Progenitor cell of endocrine pancreas (in vitro differentiated cells): ENCODE measurements around the gene SQSTM1. TPM values are rescaled to one million over a fixed set of nuclear protein-coding genes. Genes with fewer than 3 reads are reported as not detected.
A peak's percentile ranks its signal among the peaks of the same experiment; 100 is the strongest.

ENCODE experiments used
- DNase-seq: peaks from one replicate; pipeline ENCODE4 v3.0.0; 2021; ENCODE audit warnings: low spot score; ENCODE audit not compliant: unreplicated experiment
- H3K27ac Mint-ChIP-seq: 2 replicates; pipeline ENCODE4 v1.8.0; 2021; ENCODE audit warnings: mild to moderate bottlenecking, moderate library complexity, mixed read lengths
- H3K27me3 Mint-ChIP-seq: 2 replicates; pipeline ENCODE4 v1.8.0; 2021; ENCODE audit warnings: mixed read lengths
- H3K36me3 Mint-ChIP-seq: 2 replicates; pipeline ENCODE4 v1.8.0; 2022; ENCODE audit warnings: mixed read lengths; ENCODE audit not compliant: insufficient read depth
- H3K4me1 Mint-ChIP-seq: 2 replicates; pipeline ENCODE4 v1.8.0; 2021; ENCODE audit warnings: low read depth, mixed read lengths
- H3K4me3 Mint-ChIP-seq: 2 replicates; pipeline ENCODE4 v1.8.0; 2021; ENCODE audit warnings: low read depth, mild to moderate bottlenecking, moderate library complexity, mixed read lengths
- H3K9me3 Mint-ChIP-seq: 2 replicates; pipeline ENCODE4 v1.8.0; 2021; ENCODE audit warnings: low read depth, mixed read lengths
- total RNA-seq: library from RNA; stranded (reverse); gene quantifications from 2 replicates; pipeline ENCODE4 v1.2.1, GENCODE V29; 2021
- TF ChIP-seq, protein P1 (sequence below): fragments of 200-600 bp; sonication (generic); IDR thresholded peaks from one replicate; pipeline ENCODE4 v1.5.0; 2021; ENCODE audit warnings: antibody characterized with exemption, mild to moderate bottlenecking; ENCODE audit not compliant: unreplicated experiment

SQSTM1 gene
- total RNA-seq, 1 donor from 2014 or later, result 113 TPM

DNA sequence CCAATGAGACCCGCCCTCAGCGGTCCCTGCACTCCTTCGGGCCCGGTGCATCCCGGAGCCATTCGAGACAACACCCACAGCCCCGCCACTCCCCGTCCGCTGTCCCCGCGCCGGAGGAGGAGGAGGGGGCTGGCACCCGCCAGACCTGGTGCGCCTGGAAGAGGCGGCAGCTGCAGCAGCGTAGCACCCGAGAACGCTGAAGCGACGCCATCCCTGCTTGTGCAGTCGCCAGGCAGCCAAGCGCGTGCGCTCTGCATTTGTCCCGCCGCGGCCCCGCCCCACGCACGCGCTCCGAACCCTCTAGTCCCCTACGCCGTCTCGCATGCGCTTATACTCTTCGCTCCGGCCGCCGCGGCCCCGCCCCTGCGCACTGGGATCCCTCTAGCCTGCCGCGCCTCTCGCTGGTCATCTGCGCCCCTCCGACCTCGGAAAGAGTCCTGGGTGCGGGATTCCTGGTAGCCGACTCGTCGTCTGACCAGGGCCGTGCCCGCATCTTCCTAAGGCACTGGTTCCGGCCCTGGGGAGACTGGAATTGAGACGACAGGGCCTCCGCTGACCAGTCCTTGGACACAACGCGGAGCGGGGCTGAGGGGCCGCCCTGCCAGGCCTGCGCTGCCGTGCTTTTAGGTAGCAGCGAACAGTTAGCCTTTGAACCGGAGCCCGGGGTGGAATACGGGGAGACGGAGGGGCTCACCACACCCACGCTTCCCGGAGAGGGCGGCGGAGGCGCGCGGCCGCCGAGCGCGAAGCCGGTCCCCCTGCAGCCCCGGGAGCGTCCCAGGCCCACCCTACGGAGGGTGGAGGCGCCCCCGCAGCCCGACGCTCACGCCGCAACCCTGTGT is 38.1 kb downstream of the SQSTM1 start, which contains the start of gene MRNIP:
Gene MRNIP, minus strand, starts transcription at position 232 of the 842 bp plus-strand sequence. Its CDS starts 21 bp downstream, at position 211.
- H3K4me1 Mint-ChIP-seq, result peaks cover 5% of the 10 kb centered on the region
- no peaks in the 10 kb centered on the region for H3K9me3 Mint-ChIP-seq
- H3K36me3 Mint-ChIP-seq, result peaks cover 15% of the 10 kb centered on the region
- peak; percentile 89 for DNase-seq
- no peaks in the 10 kb centered on the region for H3K27me3 Mint-ChIP-seq
- TF ChIP-seq, protein P1, sequence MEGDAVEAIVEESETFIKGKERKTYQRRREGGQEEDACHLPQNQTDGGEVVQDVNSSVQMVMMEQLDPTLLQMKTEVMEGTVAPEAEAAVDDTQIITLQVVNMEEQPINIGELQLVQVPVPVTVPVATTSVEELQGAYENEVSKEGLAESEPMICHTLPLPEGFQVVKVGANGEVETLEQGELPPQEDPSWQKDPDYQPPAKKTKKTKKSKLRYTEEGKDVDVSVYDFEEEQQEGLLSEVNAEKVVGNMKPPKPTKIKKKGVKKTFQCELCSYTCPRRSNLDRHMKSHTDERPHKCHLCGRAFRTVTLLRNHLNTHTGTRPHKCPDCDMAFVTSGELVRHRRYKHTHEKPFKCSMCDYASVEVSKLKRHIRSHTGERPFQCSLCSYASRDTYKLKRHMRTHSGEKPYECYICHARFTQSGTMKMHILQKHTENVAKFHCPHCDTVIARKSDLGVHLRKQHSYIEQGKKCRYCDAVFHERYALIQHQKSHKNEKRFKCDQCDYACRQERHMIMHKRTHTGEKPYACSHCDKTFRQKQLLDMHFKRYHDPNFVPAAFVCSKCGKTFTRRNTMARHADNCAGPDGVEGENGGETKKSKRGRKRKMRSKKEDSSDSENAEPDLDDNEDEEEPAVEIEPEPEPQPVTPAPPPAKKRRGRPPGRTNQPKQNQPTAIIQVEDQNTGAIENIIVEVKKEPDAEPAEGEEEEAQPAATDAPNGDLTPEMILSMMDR, result peak; percentile 9
- H3K4me3 Mint-ChIP-seq, result peak within 1 kb of the TSS; percentile 93
- peak within 1 kb of the TSS; percentile 97 for H3K27ac Mint-ChIP-seq

DNA sequence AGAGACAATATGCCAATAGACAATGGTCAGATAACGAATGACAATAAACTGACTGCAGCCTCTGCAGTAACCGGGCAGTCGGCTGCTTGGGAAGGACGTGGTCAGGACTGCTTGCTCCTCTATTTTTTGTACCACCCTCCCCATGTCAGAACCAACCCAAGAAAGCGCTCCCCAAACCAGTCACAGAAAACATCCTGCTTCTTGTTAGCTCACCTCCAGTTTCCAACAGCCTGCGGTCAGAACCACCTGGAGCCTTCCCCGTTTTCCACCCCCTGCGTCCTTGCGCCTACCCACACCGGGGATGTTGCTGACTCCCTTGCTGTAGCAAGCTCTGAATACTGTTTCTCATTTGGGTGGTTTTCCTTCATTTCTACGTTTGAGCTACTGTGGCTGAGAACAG is 39.6 kb downstream of the SQSTM1 start:
- TF ChIP-seq, protein P1, result no peak
- peak overlapping the region; percentile 9 for H3K27ac Mint-ChIP-seq

GRCh38 chr5:179862296-179862695 is 41.6 kb downstream of the SQSTM1 start:
- H3K9me3 Mint-ChIP-seq, result no peaks in the 10 kb centered on the region
- H3K27ac Mint-ChIP-seq, result no peak overlapping the region
- no peak overlapping the region for H3K4me3 Mint-ChIP-seq
- TF ChIP-seq, protein P1, result no peak
- no peaks in the 10 kb centered on the region for H3K27me3 Mint-ChIP-seq
- peaks cover 5% of the 10 kb centered on the region for H3K4me1 Mint-ChIP-seq
- no peak for DNase-seq
- H3K36me3 Mint-ChIP-seq, result peaks cover 19% of the 10 kb centered on the region

More for the DNA sequence above, 39.6 kb downstream of the SQSTM1 start:
- H3K9me3 Mint-ChIP-seq, result no peaks in the 10 kb centered on the region
- H3K4me1 Mint-ChIP-seq, result peaks cover 5% of the 10 kb centered on the region
- no peaks in the 10 kb centered on the region for H3K27me3 Mint-ChIP-seq
- H3K4me3 Mint-ChIP-seq, result peak overlapping the region; percentile 93
- no peak for DNase-seq
- H3K36me3 Mint-ChIP-seq, result peaks cover 16% of the 10 kb centered on the region

DNA sequence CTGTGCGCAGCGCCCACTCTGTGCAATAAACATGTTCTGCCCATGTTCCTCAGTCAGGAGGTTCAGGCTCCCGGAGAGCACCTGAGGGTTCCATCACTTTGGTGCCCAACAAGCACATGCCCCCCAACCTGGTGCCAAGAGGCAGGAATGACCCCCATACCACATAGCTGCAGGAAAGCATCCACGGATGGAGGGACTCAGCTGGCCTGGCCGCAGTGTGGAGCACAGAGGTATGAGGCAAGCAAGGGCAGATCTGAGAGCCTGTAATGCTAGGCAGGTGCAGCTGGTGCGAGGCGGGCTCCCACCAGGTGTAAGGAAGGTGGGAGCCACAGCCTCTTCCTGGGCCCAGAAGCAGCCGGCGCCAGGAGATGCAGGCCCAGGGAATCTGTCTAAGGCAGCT is 42.2 kb downstream of the SQSTM1 start:
- Mint-ChIP-seq H3K27me3 (no peaks in the 10 kb centered on the region), H3K9me3 (no peaks in the 10 kb centered on the region), H3K27ac (no peak overlapping the region), H3K4me3 (no peak overlapping the region), H3K4me1 (peaks cover 4% of the 10 kb centered on the region), H3K36me3 (peaks cover 20% of the 10 kb centered on the region)
- DNase-seq, result no peak
- TF ChIP-seq, protein P1, result no peak

DNA sequence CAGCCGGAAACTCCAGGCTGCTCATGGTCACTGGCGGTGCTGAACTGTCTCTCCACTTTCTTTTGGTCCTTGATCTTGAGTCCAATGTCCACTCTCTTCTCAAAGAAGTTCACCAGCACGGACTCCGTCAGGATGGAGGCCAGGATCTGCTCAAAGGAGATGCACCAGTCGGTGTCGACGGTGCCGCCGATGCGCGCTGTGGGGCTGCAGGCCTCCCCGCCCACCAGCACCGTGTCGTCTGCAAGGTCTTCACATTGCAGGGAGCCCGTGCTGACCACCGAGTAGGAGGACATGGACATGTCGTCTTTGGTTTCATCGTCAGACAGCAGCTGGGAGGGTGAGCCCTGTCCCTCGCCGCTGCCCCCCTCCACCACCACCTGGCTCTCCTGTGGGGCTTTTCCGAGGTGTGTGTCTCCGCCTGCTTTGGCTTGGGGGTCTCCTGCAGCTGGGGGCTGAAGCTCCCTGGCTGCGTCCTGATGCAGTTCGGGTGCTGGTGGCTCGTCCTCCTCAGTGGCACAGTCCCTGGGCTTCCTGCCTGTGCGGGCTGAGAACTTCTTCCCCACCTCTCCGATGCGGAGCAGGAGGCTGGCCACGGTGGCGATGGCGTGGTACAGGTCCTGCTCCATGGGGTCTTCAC is 42.9 kb downstream of the SQSTM1 start:
- Mint-ChIP-seq H3K36me3 (peaks cover 23% of the 10 kb centered on the region), H3K4me1 (peaks cover 4% of the 10 kb centered on the region), H3K27me3 (no peaks in the 10 kb centered on the region), H3K27ac (no peak overlapping the region), H3K9me3 (no peaks in the 10 kb centered on the region), H3K4me3 (no peak overlapping the region)
- TF ChIP-seq, protein P1, result no peak
- DNase-seq, result no peak
